Common myeloid progenitor, CD34-positive (primary cell): ENCODE data around the gene NEDD4L.

Experiments used
- CTCF ChIA-PET: fragments of 350-600 bp; sonication (Branson Sonifier 250); formaldehyde crosslinking; loops from one replicate; lab custom pipeline; 2021; ENCODE audit warnings: antibody characterized with exemption; lab: Charles Lee
- POLR2A ChIA-PET: fragments of 350-600 bp; sonication (Branson Sonifier 250); formaldehyde crosslinking; loops from one replicate; lab custom pipeline; 2021; ENCODE audit warnings: antibody characterized with exemption; lab: Charles Lee
- DNase-seq, 3 donors: peaks; one replicate each; pipeline versions ENCODE4 v3.0.0 to v3.0.0-alpha.2; 2013
- H3K27ac ChIP-seq, 2 experiments: 1 replicate in 1 of 2; 2 replicates in 1 of 2; pipeline ENCODE4 v1.7.0; 2013; ENCODE audit warnings: inconsistent platforms in 2 of 2, low read length in 2 of 2, mild to moderate bottlenecking in 2 of 2, low read depth in 1 of 2, moderate library complexity in 1 of 2; ENCODE audit not compliant: severe bottlenecking in 2 of 2, insufficient read depth in 1 of 2, poor library complexity in 1 of 2
- H3K27me3 ChIP-seq, 5 experiments: replicated peaks in 2 of 5; 1 replicate in 3 of 5; 2 replicates in 2 of 5; pipeline versions ENCODE4 v1.6.1 to v1.7.0; 2013; ENCODE audit warnings: low read length in 4 of 5, mild to moderate bottlenecking in 2 of 5, moderate library complexity in 2 of 5, inconsistent platforms in 1 of 5; ENCODE audit not compliant: insufficient read depth in 5 of 5, control insufficient read depth in 4 of 5
- H3K36me3 ChIP-seq, 4 experiments: 1 replicate in 2 of 4; 2 replicates in 2 of 4; pipeline versions ENCODE4 v1.6.1 to v1.7.0; 2013; ENCODE audit warnings: low read length in 3 of 4, control low read depth in 1 of 4, mild to moderate bottlenecking in 1 of 4; ENCODE audit not compliant: control insufficient read depth in 4 of 4, insufficient read depth in 4 of 4
- H3K4me1 ChIP-seq, 4 experiments: 1 replicate in 3 of 4; 2 replicates in 1 of 4; pipeline versions ENCODE4 v1.6.1 to v1.7.1; 2013; ENCODE audit warnings: low read length in 3 of 4, mild to moderate bottlenecking in 3 of 4, control low read depth in 1 of 4, inconsistent platforms in 1 of 4, moderate library complexity in 1 of 4; ENCODE audit not compliant: control insufficient read depth in 4 of 4, insufficient read depth in 4 of 4; ENCODE audit errors: control extremely low read depth in 1 of 4
- H3K4me3 ChIP-seq, 7 experiments: 1 replicate in 4 of 7; 2 replicates in 3 of 7; pipeline versions ENCODE4 v1.5.1 to v1.7.0; 2013; ENCODE audit warnings: mild to moderate bottlenecking in 7 of 7, low read length in 6 of 7, moderate library complexity in 6 of 7, inconsistent platforms in 2 of 7, low read depth in 2 of 7, control low read depth in 1 of 7; ENCODE audit not compliant: insufficient read depth in 4 of 7, control insufficient read depth in 1 of 7; ENCODE audit errors: extremely low read depth in 1 of 7
- H3K9me3 ChIP-seq, 5 experiments: 1 replicate in 4 of 5; 2 replicates in 1 of 5; pipeline versions ENCODE4 v1.6.1 to v1.7.1; 2013; ENCODE audit warnings: low read length in 4 of 5, mild to moderate bottlenecking in 2 of 5, inconsistent platforms in 1 of 5, low read depth in 1 of 5, moderate library complexity in 1 of 5; ENCODE audit not compliant: control insufficient read depth in 4 of 5, insufficient read depth in 2 of 5; ENCODE audit errors: control extremely low read depth in 1 of 5
- WGBS: methylation state at CpG from one replicate; pipeline ENCODE4 v1.1.5; 2013; ENCODE audit not compliant: insufficient coverage; 5-methylcytosine and 5-hydroxymethylcytosine counted together

NEDD4L gene

GRCh38 chr18:58106289-58107070 lies 62.5 kb downstream of the NEDD4L start:
- CTCF ChIA-PET, result no interaction called here
- no peak overlapping the region for H3K4me3 ChIP-seq
- WGBS, result 88% methylated on average over 4 of the region's 6 CpGs
- POLR2A ChIA-PET, result no interaction called here
- peaks cover 0 to 4% (median 2%) of the 10 kb centered on the region in 5 experiments for H3K27me3 ChIP-seq
- DNase-seq, result peak in 2 of 3 donors; percentile 60 to 68
- H3K4me1 ChIP-seq, result peaks cover 0 to 8% (median 6%) of the 10 kb centered on the region in 4 experiments
- no peaks in the 10 kb centered on the region for H3K36me3 ChIP-seq
- peaks cover 0 to 2% (median 0%) of the 10 kb centered on the region in 5 experiments for H3K9me3 ChIP-seq
- H3K27ac ChIP-seq, result no peak overlapping the region

GRCh38 chr18:58109256-58109655 lies 65.2 kb downstream of the NEDD4L start:
- Histone ChIP-seq H3K4me1 (peaks cover 0 to 16% (median 11%) of the 10 kb centered on the region in 4 experiments), H3K27ac (no peak overlapping the region), H3K9me3 (no peaks in the 10 kb centered on the region), H3K27me3 (peaks cover 0 to 4% (median 0%) of the 10 kb centered on the region in 5 experiments), H3K4me3 (no peak overlapping the region), H3K36me3 (no peaks in the 10 kb centered on the region)
- 100% methylated on average over 1 of the region's 2 CpGs for WGBS
- CTCF ChIA-PET, result interaction anchor here (1.0 to 1.7 kb wide), 2 partner anchors 54 to 57 kb away, joined by 3 to 7 read pairs; no protein-coding TSS in a partner anchor
- DNase-seq, result no peak
- POLR2A ChIA-PET, result no interaction called here

GRCh38 chr18:58110398-58110797 lies 66.4 kb downstream of the NEDD4L start:
- Histone ChIP-seq H3K27me3 (peaks cover 0 to 2% (median 0%) of the 10 kb centered on the region in 5 experiments), H3K4me1 (peaks cover 0 to 16% (median 11%) of the 10 kb centered on the region in 4 experiments), H3K4me3 (no peak overlapping the region), H3K27ac (no peak overlapping the region), H3K36me3 (no peaks in the 10 kb centered on the region), H3K9me3 (no peaks in the 10 kb centered on the region)
- 97% methylated on average over 3 of the region's 6 CpGs for WGBS
- ChIA-PET POLR2A (no interaction called here), CTCF (interaction anchor here (1.0 to 1.7 kb wide), 6 partner anchors 11 to 67 kb away, joined by 3 to 7 read pairs (median 4); partner anchors contain the start of gene NEDD4L)
- DNase-seq, result no peak

GRCh38 chr18:58112174-58112573 lies 68.1 kb downstream of the NEDD4L start:
- Histone ChIP-seq H3K27ac (no peak overlapping the region), H3K4me3 (no peak overlapping the region), H3K9me3 (no peaks in the 10 kb centered on the region), H3K36me3 (no peaks in the 10 kb centered on the region), H3K4me1 (peaks cover 0 to 9% (median 4%) of the 10 kb centered on the region in 4 experiments), H3K27me3 (no peaks in the 10 kb centered on the region)
- CTCF ChIA-PET, result interaction anchor here (1.0 to 1.4 kb wide), 2 partner anchors 59 to 69 kb away, joined by 4 read pairs; partner anchors contain the start of gene NEDD4L
- WGBS, result no CpG with 5 or more reads among the region's 1 CpG
- POLR2A ChIA-PET, result no interaction called here
- no peak for DNase-seq

GRCh38 chr18:58113337-58113736 lies 69.3 kb downstream of the NEDD4L start:
- Histone ChIP-seq H3K36me3 (no peaks in the 10 kb centered on the region), H3K4me3 (no peak overlapping the region), H3K27me3 (no peaks in the 10 kb centered on the region), H3K27ac (no peak overlapping the region), H3K9me3 (no peaks in the 10 kb centered on the region), H3K4me1 (peaks cover 0 to 13% (median 7%) of the 10 kb centered on the region in 4 experiments)
- ChIA-PET POLR2A (interaction anchor here (0.6 kb wide), 1 partner anchor 33 kb away, joined by 4 read pairs; no protein-coding TSS in a partner anchor), CTCF (interaction anchor here (1.0 to 1.4 kb wide), 2 partner anchors 22 to 60 kb away, joined by 4 read pairs; no protein-coding TSS in a partner anchor)
- DNase-seq, result peak in 1 of 3 donors; percentile 31
- WGBS, result 60% methylated on average over 1 of the region's 3 CpGs

- Histone ChIP-seq H3K4me3 (no peak overlapping the region), H3K36me3 (no peaks in the 10 kb centered on the region), H3K9me3 (no peaks in the 10 kb centered on the region), H3K27me3 (no peaks in the 10 kb centered on the region), H3K27ac (no peak overlapping the region), H3K4me1 (peaks cover 0 to 15% (median 8%) of the 10 kb centered on the region in 4 experiments)
- DNase-seq, result no peak
- ChIA-PET CTCF (interaction anchor here (0.7 kb wide), 1 partner anchor 9 kb away, joined by 3 read pairs; no protein-coding TSS in a partner anchor), POLR2A (no interaction called here)
- WGBS, result 98% methylated on average over 6 of the region's 6 CpGs
Observed at GRCh38 chr18:58114766-58115165, 70.7 kb downstream of the NEDD4L start.

GRCh38 chr18:58116818-58117217 lies 72.8 kb downstream of the NEDD4L start:
- no peak overlapping the region for H3K27ac ChIP-seq
- no peaks in the 10 kb centered on the region for H3K36me3 ChIP-seq
- no peak overlapping the region for H3K4me3 ChIP-seq
- DNase-seq, result no peak
- 100% methylated on average over 1 of the region's 4 CpGs for WGBS
- CTCF ChIA-PET, result interaction anchor here (1.1 to 4.0 kb wide), 6 partner anchors 9 to 235 kb away, joined by 3 to 24 read pairs (median 7); partner anchors contain the start of gene NEDD4L
- POLR2A ChIA-PET, result no interaction called here
- H3K4me1 ChIP-seq, result peaks cover 0 to 15% (median 8%) of the 10 kb centered on the region in 4 experiments
- no peaks in the 10 kb centered on the region for H3K9me3 ChIP-seq
- H3K27me3 ChIP-seq, result no peaks in the 10 kb centered on the region
